HepG2 (cell line): ENCODE results near the gene SLX4. TPM values are rescaled to one million over a fixed set of nuclear protein-coding genes. Genes with fewer than 3 reads are reported as not detected.

ENCODE experiments used
- ADNP ChIP-seq: sonication (generic); formaldehyde crosslinking; IDR thresholded peaks from 2 replicates; pipeline ENCODE4 v1.4.0; 2020; ENCODE audit warnings: missing genetic modification reagents
- ATF7 ChIP-seq, 2 experiments: fragments of 450-650 bp in 1 of 2; sonication (generic) in 1 of 2; formaldehyde crosslinking in 1 of 2; IDR thresholded peaks; 2 replicates each; pipeline versions ENCODE4 v1.4.0 to v1.6.1; 2016 to 2020; ENCODE audit warnings: antibody characterized with exemption in 1 of 2, mild to moderate bottlenecking in 1 of 2, missing genetic modification reagents in 1 of 2
- BCL6 ChIP-seq: IDR thresholded peaks from 2 replicates; pipeline ENCODE4 v1.6.1; 2016; ENCODE audit warnings: missing genetic modification reagents, missing compliant biosample characterization
- CBX2 ChIP-seq, 2 experiments: fragments of 200-600 bp in 1 of 2; sonication (generic); formaldehyde crosslinking in 1 of 2; IDR thresholded peaks; 2 replicates each; pipeline versions ENCODE4 v1.7.0 to v1.8.1; 2018 to 2022; ENCODE audit warnings: low read depth in 2 of 2, low read length in 1 of 2, mild to moderate bottlenecking in 1 of 2, missing genetic modification reagents in 1 of 2
- DNMT1 ChIP-seq: sonication (generic); formaldehyde crosslinking; IDR thresholded peaks from 2 replicates; pipeline ENCODE4 v1.5.1; 2020; ENCODE audit warnings: mild to moderate bottlenecking, missing genetic modification reagents
- HNRNPLL ChIP-seq: fragments of 200-400 bp; formaldehyde crosslinking; IDR thresholded peaks from 2 replicates; pipeline ENCODE4 v1.6.1; 2017; ENCODE audit warnings: mild to moderate bottlenecking, low read depth, low read length; ENCODE audit not compliant: poor library complexity, severe bottlenecking
- LBX2 ChIP-seq: sonication (generic); formaldehyde crosslinking; IDR thresholded peaks from 2 replicates; pipeline ENCODE4 v1.5.0; 2020; ENCODE audit warnings: missing genetic modification reagents, mild to moderate bottlenecking, borderline replicate concordance
- MIXL1 ChIP-seq: IDR thresholded peaks from 2 replicates; pipeline ENCODE4 v1.6.1; 2016
- NFYB ChIP-seq: sonication (generic); formaldehyde crosslinking; IDR thresholded peaks from 2 replicates; pipeline ENCODE4 v1.4.0; 2020; ENCODE audit warnings: missing genetic modification reagents
- NKX3-1 ChIP-seq: sonication (generic); formaldehyde crosslinking; IDR thresholded peaks from 2 replicates; pipeline ENCODE4 v1.5.0; 2020; ENCODE audit warnings: missing genetic modification reagents
- NR2C2 ChIP-seq: sonication (generic); formaldehyde crosslinking; IDR thresholded peaks from 2 replicates; pipeline ENCODE4 v1.4.0; 2020; ENCODE audit warnings: missing genetic modification reagents, mild to moderate bottlenecking, moderate library complexity, borderline replicate concordance
- ONECUT2 ChIP-seq: sonication (generic); formaldehyde crosslinking; IDR thresholded peaks from 2 replicates; pipeline ENCODE4 v1.4.0; 2020; ENCODE audit warnings: missing genetic modification reagents
- POLR2AphosphoS5 ChIP-seq: IDR thresholded peaks from 2 replicates; pipeline ENCODE4 v1.6.1; 2012; ENCODE audit warnings: low read depth, low read length
- SMAD9 ChIP-seq: sonication (generic); formaldehyde crosslinking; IDR thresholded peaks from 2 replicates; pipeline ENCODE4 v1.5.1; 2020; ENCODE audit warnings: mild to moderate bottlenecking, missing genetic modification reagents
- SOX5 ChIP-seq: IDR thresholded peaks from 2 replicates; pipeline ENCODE4 v1.6.1; 2016; ENCODE audit warnings: borderline replicate concordance
- TCF12 ChIP-seq, 2 experiments: fragments of 450-650 bp in 1 of 2; sonication (generic) in 1 of 2; formaldehyde crosslinking in 1 of 2; IDR thresholded peaks; 2 replicates each; pipeline versions ENCODE4 v1.6.1 to v1.8.0; 2017 to 2022; ENCODE audit warnings: antibody characterized with exemption in 1 of 2, mild to moderate bottlenecking in 1 of 2, missing genetic modification reagents in 1 of 2, moderate library complexity in 1 of 2
- TERF1 ChIP-seq: sonication (generic); formaldehyde crosslinking; IDR thresholded peaks from 2 replicates; pipeline ENCODE4 v1.8.0; 2022; ENCODE audit warnings: mild to moderate bottlenecking, missing genetic modification reagents, moderate library complexity
- ZFP37 ChIP-seq: sonication (generic); formaldehyde crosslinking; IDR thresholded peaks from 2 replicates; pipeline ENCODE4 v1.4.0; 2020; ENCODE audit warnings: missing genetic modification reagents, borderline replicate concordance
- ZFYVE20 ChIP-seq: sonication (generic); formaldehyde crosslinking; IDR thresholded peaks from 2 replicates; pipeline ENCODE4 v1.8.0; 2023; ENCODE audit warnings: low read depth, mild to moderate bottlenecking, moderate library complexity, missing genetic modification reagents, borderline replicate concordance
- ZNF576 ChIP-seq: sonication (generic); formaldehyde crosslinking; IDR thresholded peaks from 2 replicates; pipeline ENCODE4 v1.4.0; 2020; ENCODE audit warnings: mild to moderate bottlenecking, missing genetic modification reagents
- ZNF660 ChIP-seq: sonication (generic); formaldehyde crosslinking; IDR thresholded peaks from 2 replicates; pipeline ENCODE4 v1.5.1; 2020; ENCODE audit warnings: mild to moderate bottlenecking, low read depth, missing genetic modification reagents, borderline replicate concordance
- ZNF687 ChIP-seq: sonication (generic); formaldehyde crosslinking; IDR thresholded peaks from 2 replicates; pipeline ENCODE4 v1.5.1; 2020; ENCODE audit warnings: mild to moderate bottlenecking, missing genetic modification reagents, moderate library complexity
- ZNF746 ChIP-seq: sonication (generic); formaldehyde crosslinking; IDR thresholded peaks from 2 replicates; pipeline ENCODE4 v1.8.0; 2022; ENCODE audit warnings: mild to moderate bottlenecking, missing genetic modification reagents
- ZNF75D ChIP-seq: sonication (generic); formaldehyde crosslinking; IDR thresholded peaks from 2 replicates; pipeline ENCODE4 v1.8.1; 2023; ENCODE audit warnings: missing genetic modification reagents, mild to moderate bottlenecking, borderline replicate concordance
- ZNF839 ChIP-seq: sonication (generic); formaldehyde crosslinking; IDR thresholded peaks from 2 replicates; pipeline ENCODE4 v1.4.0; 2020; ENCODE audit warnings: missing genetic modification reagents, mild to moderate bottlenecking, borderline replicate concordance
- ZNF878 ChIP-seq: sonication (generic); formaldehyde crosslinking; IDR thresholded peaks from 2 replicates; pipeline ENCODE4 v1.8.1; 2023; ENCODE audit warnings: mild to moderate bottlenecking, missing genetic modification reagents, moderate library complexity
- polyA plus RNA-seq, 8 experiments: library from polyadenylated mRNA; depleted of rRNA in 3 of 8; stranded (reverse) in 7 of 8; unstranded in 1 of 8; fragments of >200 nt; fragmentation: Illumina TruSeq in 4 of 8; extraction: Trizol in 4 of 8; gene quantifications; 2 replicates each; pipeline versions ENCODE4 v1.2.1 to v1.2.3, GENCODE V29; 2011 to 2016; ENCODE audit warnings: low read depth in 4 of 8, missing spikeins in 1 of 8, mixed read lengths in 1 of 8; ENCODE audit not compliant: insufficient read depth in 1 of 8
- total RNA-seq, 5 experiments: library from RNA; depleted of rRNA; stranded (reverse); fragments of >200 nt; fragmentation: Illumina TruSeq; extraction: Trizol; gene quantifications; 2 replicates each; pipeline ENCODE4 v1.2.3, GENCODE V29; 2016; ENCODE audit warnings: low read depth in 1 of 5

The SLX4 gene
- total and polyA plus RNA-seq, 2 of the 13 experiments (the other 11 are each of a cell fraction or from before 2014, with no cell fraction given): 1.1 to 3.6 TPM

- no peak for TF ChIP-seq HNRNPLL
- no peak for TF ChIP-seq SMAD9 (CRISPR knock-in tag)
- no peak for TF ChIP-seq NKX3-1 (CRISPR knock-in tag)
- TF ChIP-seq ZNF576 (CRISPR knock-in tag): no peak
- no peak for TF ChIP-seq ADNP (CRISPR knock-in tag)
- no peak for TF ChIP-seq CBX2 (IDR thresholded peaks at IDR 0.05; ENCODE audit: low read depth, low read length)
- no peak for TF ChIP-seq CBX2 (CRISPR knock-in tag; IDR thresholded peaks at IDR 0.05; ENCODE audit: low read depth)
- TF ChIP-seq ZNF746 (CRISPR knock-in tag): no peak
- no peak for TF ChIP-seq ZNF878 (CRISPR knock-in tag)
- peak; percentile 46; the same call in 1 of the 2 replicates for TF ChIP-seq NFYB (CRISPR knock-in tag)
- peak; percentile 24; the same call in 1 of the 2 replicates for TF ChIP-seq SOX5 (CRISPR knock-in tag)
- TF ChIP-seq MIXL1 (CRISPR knock-in tag): 0 out of 2 replicates have a peak, but pooled peaks have one; percentile 41
- TF ChIP-seq POLR2AphosphoS5: no peak
- no peak for TF ChIP-seq BCL6 (CRISPR knock-in tag)
- no peak for TF ChIP-seq ZNF839 (CRISPR knock-in tag)
- no peak for TF ChIP-seq ZFP37 (CRISPR knock-in tag)
- TF ChIP-seq ZNF687 (CRISPR knock-in tag): peak; percentile 54
- no peak for TF ChIP-seq TCF12 (IDR thresholded peaks at IDR 0.05)
- TF ChIP-seq TCF12 (CRISPR knock-in tag; IDR thresholded peaks at IDR 0.05): no peak
- TF ChIP-seq ZNF75D: no peak
- TF ChIP-seq ATF7 (IDR thresholded peaks at IDR 0.05): no peak
- TF ChIP-seq ATF7 (CRISPR knock-in tag; IDR thresholded peaks at IDR 0.05): no peak
- no peak for TF ChIP-seq DNMT1 (CRISPR knock-in tag)
- TF ChIP-seq TERF1 (CRISPR knock-in tag): no peak
- TF ChIP-seq LBX2 (CRISPR knock-in tag): no peak
- TF ChIP-seq ZFYVE20 (CRISPR knock-in tag): no peak
- no peak for TF ChIP-seq NR2C2 (CRISPR knock-in tag)
- TF ChIP-seq ZNF660: no peak
- no peak for TF ChIP-seq ONECUT2 (CRISPR knock-in tag)
These were observed 28.8 kb upstream of the SLX4 start (continued) for GRCh38 chr16:3640207-3640606.
